ENCODE results near the gene ACIN1.

ACIN1 gene

GRCh38 chr14:23115039-23115731 is 20.2 kb upstream of the ACIN1 start:
- H3F3A ChIP-seq (ENCODE audit: insufficient read depth, low read length) = no peaks in the 10 kb centered on the region
- no peak overlapping the region for H3K4me2 ChIP-seq (ENCODE audit: low read length)
- H3K9ac ChIP-seq (ENCODE audit: low read length) = no peak overlapping the region
- H3K79me2 ChIP-seq (ENCODE audit: insufficient read depth, low read length) = no peaks in the 10 kb centered on the region
- no peak overlapping the region for H2AFZ ChIP-seq (ENCODE audit: low read length)
- no peak overlapping the region for H3K27ac ChIP-seq (ENCODE audit: low read depth, low read length, poor library complexity, severe bottlenecking)
- TF ChIP-seq CTCF (IDR thresholded peaks at IDR 0.05; ENCODE audit: low read length) (no peak), EZH2 (IDR thresholded peaks at IDR 0.05; ENCODE audit: borderline replicate concordance, low read length) (no peak)
- no peaks in the 10 kb centered on the region for H3K9me2 ChIP-seq (ENCODE audit: low read depth, low read length)
- H3K4me1 ChIP-seq (ENCODE audit: insufficient read depth, low read length, severe bottlenecking) = peaks cover 12% of the 10 kb centered on the region
- no peaks in the 10 kb centered on the region for H3K36me3 ChIP-seq (ENCODE audit: insufficient read depth, low read length)
- no peaks in the 10 kb centered on the region for H4K20me1 ChIP-seq (ENCODE audit: insufficient read depth, low read length)
- peaks cover 6% of the 10 kb centered on the region; the same call in 1 of the 2 replicates for H3K27me3 ChIP-seq (ENCODE audit: insufficient read depth, low read length)
- no peak overlapping the region for H3K4me3 ChIP-seq (ENCODE audit: low read depth, low read length, poor library complexity, severe bottlenecking)
- no peaks in the 10 kb centered on the region for H3K9me3 ChIP-seq (ENCODE audit: low read length)

GRCh38 chr14:23114669-23115038 is 19.7 kb upstream of the ACIN1 start:
- H3K36me3 ChIP-seq (ENCODE audit: insufficient read depth, low read length) = no peaks in the 10 kb centered on the region
- no peaks in the 10 kb centered on the region for H3K9me3 ChIP-seq (ENCODE audit: low read length)
- no peak overlapping the region for H3K4me3 ChIP-seq (ENCODE audit: low read depth, low read length, poor library complexity, severe bottlenecking)
- peaks cover 7% of the 10 kb centered on the region for H3K4me1 ChIP-seq (ENCODE audit: insufficient read depth, low read length, severe bottlenecking)
- peaks cover 6% of the 10 kb centered on the region; the same call in 1 of the 2 replicates for H3K27me3 ChIP-seq (ENCODE audit: insufficient read depth, low read length)
- no peaks in the 10 kb centered on the region for H3K9me2 ChIP-seq (ENCODE audit: low read depth, low read length)
- no peak overlapping the region for H3K27ac ChIP-seq (ENCODE audit: low read depth, low read length, poor library complexity, severe bottlenecking)
- TF ChIP-seq EZH2 (IDR thresholded peaks at IDR 0.05; ENCODE audit: borderline replicate concordance, low read length) = no peak
- no peak for TF ChIP-seq CTCF (IDR thresholded peaks at IDR 0.05; ENCODE audit: low read length)
- H3F3A ChIP-seq (ENCODE audit: insufficient read depth, low read length) = no peaks in the 10 kb centered on the region
- no peaks in the 10 kb centered on the region for H3K79me2 ChIP-seq (ENCODE audit: insufficient read depth, low read length)
- no peak overlapping the region for H3K9ac ChIP-seq (ENCODE audit: low read length)
- no peaks in the 10 kb centered on the region for H4K20me1 ChIP-seq (ENCODE audit: insufficient read depth, low read length)
- H2AFZ ChIP-seq (ENCODE audit: low read length) = no peak overlapping the region
- no peak overlapping the region for H3K4me2 ChIP-seq (ENCODE audit: low read length)

- no peak overlapping the region for H3K4me3 ChIP-seq (ENCODE audit: low read depth, low read length, poor library complexity, severe bottlenecking)
- peaks cover 1% of the 10 kb centered on the region for H3K4me1 ChIP-seq (ENCODE audit: insufficient read depth, low read length, severe bottlenecking)
- H3K9ac ChIP-seq (ENCODE audit: low read length) = no peak overlapping the region
- no peaks in the 10 kb centered on the region for H3K36me3 ChIP-seq (ENCODE audit: insufficient read depth, low read length)
- H3K4me2 ChIP-seq (ENCODE audit: low read length) = no peak overlapping the region
- no peak for TF ChIP-seq EZH2 (IDR thresholded peaks at IDR 0.05; ENCODE audit: borderline replicate concordance, low read length)
- TF ChIP-seq CTCF (IDR thresholded peaks at IDR 0.05; ENCODE audit: low read length) = no peak
- H3K9me2 ChIP-seq (ENCODE audit: low read depth, low read length) = no peaks in the 10 kb centered on the region
- no peak overlapping the region for H2AFZ ChIP-seq (ENCODE audit: low read length)
- peaks cover 6% of the 10 kb centered on the region; the same call in 1 of the 2 replicates for H3K27me3 ChIP-seq (ENCODE audit: insufficient read depth, low read length)
- H3F3A ChIP-seq (ENCODE audit: insufficient read depth, low read length) = no peaks in the 10 kb centered on the region
- H3K9me3 ChIP-seq (ENCODE audit: low read length) = no peaks in the 10 kb centered on the region
- no peak overlapping the region for H3K27ac ChIP-seq (ENCODE audit: low read depth, low read length, poor library complexity, severe bottlenecking)
- H4K20me1 ChIP-seq (ENCODE audit: insufficient read depth, low read length) = no peaks in the 10 kb centered on the region
- H3K79me2 ChIP-seq (ENCODE audit: insufficient read depth, low read length) = no peaks in the 10 kb centered on the region
These were observed 19.2 kb upstream of the ACIN1 start for GRCh38 chr14:23114120-23114458.

Data from OCI-LY1 (cell line).